Measurements from ENCODE around the gene ASXL1.
"Not testable (repeated sequence)": the region's sequence is repeated elsewhere in the genome, so short reads cannot be mapped to it uniquely, and the experiment has no call there.

Gene ASXL1

DNA sequence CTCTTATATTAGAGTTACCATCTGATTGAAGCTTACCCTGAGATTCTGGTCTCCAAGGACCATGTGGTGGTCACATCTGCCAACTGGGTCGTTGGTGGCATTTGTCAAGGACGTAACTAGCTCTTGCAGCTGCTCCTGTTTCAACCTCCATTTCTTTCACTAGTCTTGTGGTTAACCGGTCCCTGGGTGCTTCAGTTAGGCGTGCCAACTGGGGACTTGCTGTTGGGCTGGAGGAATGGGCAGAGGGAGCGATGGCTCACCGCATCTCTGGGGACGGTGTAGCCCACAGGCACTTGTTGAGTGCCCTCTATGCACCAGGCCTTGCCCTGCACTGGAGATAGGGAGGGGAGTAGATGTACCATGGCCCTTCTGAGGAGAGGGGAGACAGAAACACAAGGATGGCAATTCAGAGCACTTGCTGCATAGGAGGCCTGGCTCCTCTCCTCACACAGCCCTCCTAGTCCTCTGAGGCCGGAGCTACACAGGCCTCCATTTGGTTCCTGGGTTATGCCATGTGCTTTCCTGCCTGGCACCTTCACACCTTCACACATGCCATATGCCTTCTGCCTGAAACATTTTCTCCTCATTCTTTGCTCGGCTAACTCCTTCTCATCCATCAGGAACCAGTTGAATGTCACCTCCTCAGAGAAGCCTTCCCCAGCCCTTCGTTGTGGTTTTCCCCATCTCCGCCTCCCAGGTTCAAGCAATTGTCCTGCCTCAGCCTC lies 20.0 kb upstream of the ASXL1 start:
- no peak for DNase-seq (ENCODE audit: low spot score)

- no peak for DNase-seq (ENCODE audit: low spot score)
Measured at GRCh38 chr20:32338665-32339064, 19.5 kb upstream of the ASXL1 start.

GRCh38 chr20:32339116-32339515 lies 19.0 kb upstream of the ASXL1 start:
- DNase-seq (ENCODE audit: low spot score), result no peak

- DNase-seq (ENCODE audit: low spot score), result not testable (repeated sequence)
Measured at GRCh38 chr20:32341053-32341452, 17.1 kb upstream of the ASXL1 start.

DNA sequence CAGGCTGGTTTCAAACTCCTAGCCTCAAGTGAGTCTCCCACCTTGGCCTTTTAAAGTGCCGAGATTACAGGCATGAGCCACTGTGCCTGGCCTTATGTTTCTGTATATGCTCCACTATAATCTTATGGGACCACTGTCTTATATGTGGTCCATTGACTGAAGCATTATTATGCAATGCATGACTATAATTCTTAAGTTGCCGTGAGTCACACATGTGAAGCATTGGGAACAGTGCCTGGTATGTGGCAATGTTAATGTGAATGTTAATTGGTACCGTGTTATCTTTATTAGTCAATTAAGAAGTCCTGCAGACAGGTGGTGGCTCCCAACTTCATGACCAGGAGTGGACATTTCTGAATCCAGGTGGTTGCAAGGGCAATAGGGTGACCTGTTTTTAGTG lies 14.7 kb upstream of the ASXL1 start:
- no peak for DNase-seq (ENCODE audit: low spot score)

GRCh38 chr20:32344835-32345506 lies 13.2 kb upstream of the ASXL1 start:
- DNase-seq (ENCODE audit: low spot score), result no peak

DNA sequence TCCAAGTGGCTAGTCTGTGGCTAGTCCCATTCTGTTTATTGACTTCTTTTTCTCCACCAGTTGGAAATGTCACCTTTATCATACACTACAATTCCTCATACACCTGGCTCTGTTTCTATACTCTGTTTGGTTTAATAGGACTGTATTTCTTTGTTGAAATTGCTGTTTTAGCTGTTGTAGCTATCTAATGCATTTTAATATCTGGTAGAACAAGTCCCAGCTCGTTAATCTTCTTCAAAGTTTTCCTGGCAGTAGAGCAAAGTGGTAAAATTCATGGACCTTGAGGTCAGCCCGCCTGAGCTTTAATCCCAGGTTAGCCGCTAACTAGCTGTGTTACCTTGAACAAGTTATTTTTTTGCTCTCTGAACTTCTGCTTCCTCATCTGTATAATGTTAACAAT lies 9.9 kb upstream of the ASXL1 start:
- DNase-seq (ENCODE audit: low spot score), result no peak

GRCh38 chr20:32350421-32350820 lies 7.7 kb upstream of the ASXL1 start:
- no peak for DNase-seq (ENCODE audit: low spot score)

GRCh38 chr20:32352121-32352720 lies 5.9 kb upstream of the ASXL1 start:
- DNase-seq (ENCODE audit: low spot score), result no peak

DNA sequence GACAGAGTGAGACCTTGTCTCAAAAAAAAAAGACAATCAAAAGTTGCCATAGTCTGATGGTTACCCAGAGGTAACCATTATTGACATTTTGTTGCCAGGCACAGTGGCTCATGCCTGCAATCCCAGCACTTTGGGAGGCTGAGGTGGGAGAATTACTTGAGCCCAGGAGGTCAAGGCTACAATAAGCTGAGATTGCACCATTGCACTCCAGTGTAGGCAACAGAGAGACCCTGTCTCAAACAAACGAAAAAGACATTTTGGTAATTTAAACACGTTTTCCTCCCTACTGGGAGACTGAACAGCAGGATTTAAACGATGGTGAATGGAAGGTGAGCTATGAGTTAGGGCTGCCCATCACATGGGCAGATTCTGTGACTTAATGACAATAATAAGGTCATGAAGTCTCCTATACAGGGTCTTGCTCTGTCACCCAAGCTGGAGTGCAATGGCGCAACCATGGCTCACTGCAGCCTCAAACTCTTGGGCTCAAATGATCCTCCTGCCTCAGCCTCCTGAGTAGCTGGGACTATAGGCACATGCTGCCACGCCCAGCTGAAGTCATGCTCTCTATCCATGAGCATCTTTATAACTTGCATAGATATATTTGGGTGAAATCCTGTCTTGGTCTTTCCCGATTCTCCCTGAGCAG lies 4.2 kb upstream of the ASXL1 start:
- no peak for DNase-seq (ENCODE audit: low spot score)

GRCh38 chr20:32354592-32355416 lies 3.3 kb upstream of the ASXL1 start:
- peak; percentile 42 for DNase-seq (ENCODE audit: low spot score)

DNA sequence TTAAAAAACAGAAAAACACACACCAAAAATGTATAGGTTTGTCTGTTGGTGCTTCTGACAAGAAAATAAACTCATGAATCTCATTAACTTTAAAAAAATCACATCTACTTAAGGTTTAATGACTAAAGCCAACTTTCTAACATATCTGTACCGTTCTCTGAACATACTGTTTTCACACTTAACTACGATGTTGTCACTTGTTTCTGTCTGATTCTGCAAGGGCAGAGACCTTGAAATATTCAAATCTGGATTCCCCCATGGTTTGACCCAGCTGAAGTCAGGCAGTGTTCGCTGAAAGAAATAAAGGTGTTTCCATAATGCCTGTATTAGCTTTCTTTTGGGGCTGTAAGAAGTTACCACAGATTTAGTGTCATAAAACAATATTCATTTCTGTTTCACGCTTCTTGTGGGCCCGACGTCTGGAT lies 2.7 kb upstream of the ASXL1 start:
- no peak for DNase-seq (ENCODE audit: low spot score)

GRCh38 chr20:32355907-32356621 lies 2.1 kb upstream of the ASXL1 start:
- DNase-seq (ENCODE audit: low spot score), result peak; percentile 18

GRCh38 chr20:32356622-32357374 lies 1.3 kb upstream of the ASXL1 start:
- no peak for DNase-seq (ENCODE audit: low spot score)

GRCh38 chr20:32357375-32357868 lies 709 bp upstream of the ASXL1 start:
- DNase-seq (ENCODE audit: low spot score), result peak; percentile 38

DNA sequence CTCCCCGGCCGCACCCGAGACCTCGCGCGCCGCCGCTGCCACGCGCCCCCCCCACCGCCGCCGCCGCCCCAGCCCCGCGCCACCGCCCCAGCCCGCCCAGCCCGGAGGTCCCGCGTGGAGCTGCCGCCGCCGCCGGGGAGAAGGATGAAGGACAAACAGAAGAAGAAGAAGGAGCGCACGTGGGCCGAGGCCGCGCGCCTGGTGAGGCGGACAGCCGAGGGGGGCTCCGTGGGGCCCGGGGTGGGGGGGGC lies 426 bp downstream of the ASXL1 start:
- no peak for DNase-seq (ENCODE audit: low spot score)

DNA sequence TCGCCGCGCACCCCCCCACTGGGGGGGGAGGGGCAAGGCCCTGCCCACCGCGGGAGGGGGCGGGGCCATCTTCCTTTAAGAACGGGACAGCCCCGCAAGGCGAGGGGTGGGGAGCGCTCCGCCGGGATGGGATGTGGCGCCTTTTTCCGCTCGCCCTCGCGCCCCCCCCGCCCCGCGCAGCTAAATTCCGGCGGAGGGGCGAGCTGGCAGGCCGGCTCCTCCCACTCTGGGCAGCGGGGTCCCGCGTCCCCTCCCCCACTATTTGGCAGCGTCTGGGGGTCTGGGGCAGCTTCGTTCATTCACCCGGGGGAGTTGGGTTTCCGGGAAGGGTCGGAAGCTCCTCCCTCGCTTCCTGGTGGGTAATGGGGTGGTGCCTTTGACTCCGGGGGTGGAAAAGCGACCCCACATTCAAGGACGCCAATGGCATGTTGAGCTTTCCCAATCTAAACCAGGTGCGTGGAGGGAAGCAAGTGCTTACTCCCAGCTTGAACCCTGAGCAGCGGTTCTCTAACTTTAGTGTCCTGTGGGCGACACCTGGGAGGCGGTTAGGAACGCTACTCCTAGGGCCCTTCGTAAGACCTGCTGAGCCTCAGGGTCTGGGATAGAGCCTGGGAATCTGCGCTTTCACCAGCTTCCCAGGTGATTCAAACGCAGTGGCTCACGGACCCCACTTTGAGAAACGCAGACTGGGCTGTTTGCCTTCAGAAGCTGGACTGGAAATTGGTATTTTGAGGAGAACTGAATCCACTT lies 927 bp downstream of the ASXL1 start:
- DNase-seq (ENCODE audit: low spot score), result peak; percentile 62

- DNase-seq (ENCODE audit: low spot score), result no peak
Measured at GRCh38 chr20:32359633-32360332, 1.7 kb downstream of the ASXL1 start.

GRCh38 chr20:32360333-32360634 lies 2.2 kb downstream of the ASXL1 start:
- DNase-seq (ENCODE audit: low spot score), result no peak

Data from LoVo (cell line).